HCT116 (cell line): ENCODE data around the gene PCNX1. TPM values are rescaled to one million over a fixed set of nuclear protein-coding genes. Genes with fewer than 3 reads are reported as not detected.

Experiments used
- ATAC-seq: fragments of 200-7000 bp; cut with Tn5 transposase; 2 replicates; pipeline ENCODE4 v1.9.1; 2020; ENCODE audit warnings: mild to moderate bottlenecking, moderate library complexity
- BruUV-seq: library from RNA; stranded (reverse); fragments of 400-500 nt; replicated peaks from 2 replicates; lab custom pipeline; 2021; lab: Mats Ljungman, UMichigan
- CTCF ChIA-PET: fragments of 300-600 bp; sonication (Branson Sonifier 250); formaldehyde crosslinking; loops from one replicate; lab custom pipeline; 2021; ENCODE audit warnings: antibody characterized with exemption; lab: Charles Lee
- POLR2A ChIA-PET: fragments of 300-600, 350-600 bp; sonication (Branson Sonifier 250); formaldehyde crosslinking; loops from one replicate; lab custom pipeline; 2021; ENCODE audit warnings: antibody characterized with exemption; lab: Charles Lee
- RAD21 ChIA-PET, 2 experiments: fragments of 300-600 bp; sonication (Branson Sonifier 250); formaldehyde crosslinking; loops; one replicate each; lab custom pipeline; 2023; ENCODE audit warnings: low total read pairs in 2 of 2; ENCODE audit not compliant: uncharacterized antibody in 2 of 2, unreplicated experiment in 2 of 2, low non-redundant PET in 1 of 2; lab: Charles Lee
- DNase-seq: peaks from one replicate; pipeline ENCODE4 v3.0.0-alpha.2; 2010; ENCODE audit warnings: low read depth, low spot score
- H2AFZ ChIP-seq: fragments of 200-600 bp; shearing (Covaris generic), sonication (generic); 2 replicates; pipeline ENCODE4 v1.6.1; 2017; ENCODE audit warnings: low read depth, mixed run types, mixed read lengths, antibody characterized with exemption, low read length; ENCODE audit not compliant: poor library complexity, severe bottlenecking
- H3K27ac ChIP-seq: 2 replicates; pipeline ENCODE4 v1.5.1; 2012; ENCODE audit warnings: low read depth, low read length
- H3K27me3 ChIP-seq: fragments of 200-600 bp; sonication (generic); 2 replicates; pipeline ENCODE4 v1.6.1; 2016; ENCODE audit warnings: mixed run types, low read length, mixed read lengths; ENCODE audit not compliant: insufficient read depth
- H3K36me3 ChIP-seq, 2 experiments: fragments of 200-500 bp in 1 of 2; fragments of 200-600 bp in 1 of 2; sonication (Bioruptor generic) in 1 of 2; sonication (generic) in 1 of 2; 2 replicates each; pipeline versions ENCODE4 v1.5.1 to v1.6.1; 2014 to 2016; ENCODE audit warnings: low read length in 2 of 2, inconsistent platforms in 1 of 2, mixed read lengths in 1 of 2, mixed run types in 1 of 2; ENCODE audit not compliant: insufficient read depth in 2 of 2, control insufficient read depth in 1 of 2
- H3K4me1 ChIP-seq, 2 experiments: fragments of 200-600 bp in 1 of 2; sonication (generic) in 1 of 2; 2 replicates each; pipeline versions ENCODE4 v1.5.1 to v1.6.1; 2012 to 2017; ENCODE audit warnings: low read length in 2 of 2, inconsistent platforms in 1 of 2, mild to moderate bottlenecking in 1 of 2, mixed read lengths in 1 of 2, mixed run types in 1 of 2, moderate library complexity in 1 of 2; ENCODE audit not compliant: insufficient read depth in 2 of 2, control insufficient read depth in 1 of 2
- H3K4me2 ChIP-seq: fragments of 200-600 bp; sonication (generic); 2 replicates; pipeline ENCODE4 v1.6.1; 2017; ENCODE audit warnings: mixed run types, low read length, mixed read lengths
- H3K4me3 ChIP-seq, 2 experiments: fragments of 200-600 bp in 1 of 2; sonication (generic) in 1 of 2; replicated peaks in 1 of 2; 2 replicates each; pipeline ENCODE4 v1.5.1; 2011 to 2016; ENCODE audit warnings: low read length in 2 of 2, control low read depth in 1 of 2, low read depth in 1 of 2, mild to moderate bottlenecking in 1 of 2, mixed read lengths in 1 of 2, mixed run types in 1 of 2
- H3K79me2 ChIP-seq: fragments of 200-600 bp; sonication (generic); 2 replicates; pipeline ENCODE4 v1.6.1; 2017; ENCODE audit warnings: mild to moderate bottlenecking, mixed run types, low read length, moderate library complexity, mixed read lengths; ENCODE audit not compliant: insufficient read depth
- H3K9ac ChIP-seq: fragments of 200-600 bp; sonication (generic); 2 replicates; pipeline ENCODE4 v1.6.1; 2016; ENCODE audit warnings: low read length, mixed read lengths
- H3K9me2 ChIP-seq: fragments of 200-600 bp; sonication (generic), shearing (Covaris generic); 2 replicates; pipeline ENCODE4 v1.6.1; 2017; ENCODE audit warnings: mixed run types, mild to moderate bottlenecking, moderate library complexity; ENCODE audit not compliant: insufficient read depth
- H3K9me3 ChIP-seq, 2 experiments: fragments of 200-500 bp in 1 of 2; fragments of 200-600 bp in 1 of 2; sonication (Bioruptor generic) in 1 of 2; sonication (generic) in 1 of 2; 2 replicates each; pipeline ENCODE4 v1.6.1; 2014 to 2017; ENCODE audit warnings: low read length in 2 of 2, mixed read lengths in 2 of 2, inconsistent platforms in 1 of 2, low read depth in 1 of 2, mild to moderate bottlenecking in 1 of 2, mixed run types in 1 of 2, moderate library complexity in 1 of 2; ENCODE audit not compliant: control insufficient read depth in 1 of 2, insufficient read depth in 1 of 2
- H4K20me1 ChIP-seq: fragments of 200-600 bp; sonication (generic), shearing (Covaris generic); 2 replicates; pipeline ENCODE4 v1.6.1; 2017; ENCODE audit warnings: mixed run types, mild to moderate bottlenecking, moderate library complexity; ENCODE audit not compliant: insufficient read depth
- CTCF ChIP-seq, 3 experiments: fragments of 200-600 bp in 1 of 3; sonication (generic) in 1 of 3; IDR thresholded peaks in 2 of 3; conservative IDR thresholded peaks in 1 of 3; 2 replicates each; pipeline ENCODE4 v1.5.1; 2012 to 2017; ENCODE audit warnings: low read depth in 2 of 3, low read length in 2 of 3, antibody characterized with exemption in 1 of 3, borderline replicate concordance in 1 of 3, control low read depth in 1 of 3, mild to moderate bottlenecking in 1 of 3, mixed read lengths in 1 of 3, mixed run types in 1 of 3, moderate library complexity in 1 of 3; ENCODE audit not compliant: insufficient read depth in 1 of 3
- ELF1 ChIP-seq: IDR thresholded peaks from 2 replicates; pipeline ENCODE4 v1.6.1; 2012; ENCODE audit warnings: low read depth, borderline replicate concordance
- EZH2phosphoT487 ChIP-seq: fragments of 200-600 bp; IDR thresholded peaks from 2 replicates; pipeline ENCODE4 v1.6.1; 2018; ENCODE audit warnings: antibody characterized with exemption, borderline replicate concordance
- FOSL1 ChIP-seq: IDR thresholded peaks from 2 replicates; pipeline ENCODE4 v1.6.1; 2012; ENCODE audit warnings: low read depth
- JUND ChIP-seq: IDR thresholded peaks from 2 replicates; pipeline ENCODE4 v1.6.1; 2012
- POLR2A ChIP-seq: IDR thresholded peaks from 2 replicates; pipeline ENCODE4 v1.7.0; 2011; ENCODE audit warnings: borderline replicate concordance; ENCODE audit not compliant: insufficient read depth, insufficient read length; ENCODE audit errors: extremely low read depth
- POLR2AphosphoS5 ChIP-seq: IDR thresholded peaks from 2 replicates; pipeline ENCODE4 v1.6.1; 2011; ENCODE audit warnings: mild to moderate bottlenecking, low read depth, low read length, moderate library complexity
- RAD21 ChIP-seq: IDR thresholded peaks from 2 replicates; pipeline ENCODE4 v1.6.1; 2012; ENCODE audit warnings: low read depth, mild to moderate bottlenecking
- REST ChIP-seq: IDR thresholded peaks from 2 replicates; pipeline ENCODE4 v1.6.1; 2012; ENCODE audit warnings: low read depth
- YY1 ChIP-seq: IDR thresholded peaks from 2 replicates; pipeline ENCODE4 v1.6.1; 2011; ENCODE audit warnings: low read length, low read depth, moderate library complexity, mild to moderate bottlenecking; ENCODE audit not compliant: insufficient replicate concordance; ENCODE audit errors: extremely low read depth
- ZNF274 ChIP-seq: fragments of 200-500 bp; sonication (Bioruptor generic); IDR thresholded peaks from 2 replicates; pipeline ENCODE4 v1.6.1; 2014; ENCODE audit warnings: mild to moderate bottlenecking, low read depth, low read length, inconsistent platforms
- intact Hi-C: fragments of 100-400 bp; cut with micrococcal nuclease; formaldehyde crosslinking; loops from 2 replicates; pipeline ENCODE4 v1.10.0; 2022
- total RNA-seq: library from RNA; stranded (reverse); gene quantifications from one replicate; pipeline ENCODE4 v1.2.1, GENCODE V29; 2021; ENCODE audit not compliant: unreplicated experiment
- TF ChIP-seq, protein P1 (sequence below): IDR thresholded peaks from 2 replicates; pipeline ENCODE4 v1.6.1; 2011; ENCODE audit warnings: mild to moderate bottlenecking, low read length, moderate library complexity; ENCODE audit not compliant: insufficient replicate concordance; ENCODE audit errors: extremely low read depth

Gene PCNX1
- total RNA-seq, 1 experiment from 2014 or later: 52.2 TPM

DNA sequence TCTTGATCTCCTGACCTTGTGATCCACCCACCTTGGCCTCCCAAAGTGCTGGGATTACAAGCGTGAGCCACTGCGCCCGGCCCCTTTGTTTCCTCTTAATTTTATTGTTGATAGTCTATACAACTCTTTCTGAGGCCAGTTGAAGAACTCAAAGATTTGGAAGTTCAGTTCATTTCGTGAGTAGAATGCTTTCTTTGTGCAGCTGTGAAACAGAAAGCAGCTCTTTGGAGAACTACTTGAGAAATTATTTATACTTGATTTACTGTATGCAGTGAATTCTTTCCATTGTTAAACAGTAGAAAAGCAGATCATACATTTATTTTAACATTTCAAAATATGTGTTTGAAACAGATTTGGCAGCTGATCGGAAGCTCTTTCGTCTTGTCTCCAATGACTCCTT, 69.3 kb downstream of the PCNX1 start:
- CTCF ChIA-PET: no interaction called here
- no TSS peak for BruUV-seq

More for the DNA sequence above, 69.3 kb downstream of the PCNX1 start:
- no peak for DNase-seq
- no peaks in the 10 kb centered on the region for H3K9me3 ChIP-seq
- intact Hi-C loops: no loop called here
- no peak for TF ChIP-seq REST
- no peak for TF ChIP-seq YY1
- TF ChIP-seq RAD21: no peak
- TF ChIP-seq, protein P1, sequence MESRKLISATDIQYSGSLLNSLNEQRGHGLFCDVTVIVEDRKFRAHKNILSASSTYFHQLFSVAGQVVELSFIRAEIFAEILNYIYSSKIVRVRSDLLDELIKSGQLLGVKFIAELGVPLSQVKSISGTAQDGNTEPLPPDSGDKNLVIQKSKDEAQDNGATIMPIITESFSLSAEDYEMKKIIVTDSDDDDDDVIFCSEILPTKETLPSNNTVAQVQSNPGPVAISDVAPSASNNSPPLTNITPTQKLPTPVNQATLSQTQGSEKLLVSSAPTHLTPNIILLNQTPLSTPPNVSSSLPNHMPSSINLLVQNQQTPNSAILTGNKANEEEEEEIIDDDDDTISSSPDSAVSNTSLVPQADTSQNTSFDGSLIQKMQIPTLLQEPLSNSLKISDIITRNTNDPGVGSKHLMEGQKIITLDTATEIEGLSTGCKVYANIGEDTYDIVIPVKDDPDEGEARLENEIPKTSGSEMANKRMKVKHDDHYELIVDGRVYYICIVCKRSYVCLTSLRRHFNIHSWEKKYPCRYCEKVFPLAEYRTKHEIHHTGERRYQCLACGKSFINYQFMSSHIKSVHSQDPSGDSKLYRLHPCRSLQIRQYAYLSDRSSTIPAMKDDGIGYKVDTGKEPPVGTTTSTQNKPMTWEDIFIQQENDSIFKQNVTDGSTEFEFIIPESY: no peak
- TF ChIP-seq POLR2A: no peak
- TF ChIP-seq POLR2AphosphoS5: no peak
- TF ChIP-seq CTCF (IDR thresholded peaks at IDR 0.05 in 2 of 3, conservative IDR thresholded peaks at IDR 0.05 in 1 of 3; ENCODE audit: borderline replicate concordance in 1 of 3, insufficient read depth in 1 of 3, low read depth in 2 of 3, low read length in 2 of 3): no peak
- TF ChIP-seq EZH2phosphoT487: no peak
- no peak for TF ChIP-seq JUND
- TF ChIP-seq FOSL1: no peak
- TF ChIP-seq ELF1: no peak
- no peak for TF ChIP-seq ZNF274
- TF ChIP-seq, all 23 proteins: peak for 0
- Histone ChIP-seq H3K27ac (no peak overlapping the region), H3K4me1 (no peaks in the 10 kb centered on the region), H3K9me2 (no peaks in the 10 kb centered on the region), H3K4me3 (no peak overlapping the region), H4K20me1 (no peaks in the 10 kb centered on the region), H3K4me2 (no peak overlapping the region), H3K36me3 (peaks cover 4 to 12% of the 10 kb centered on the region in 2 experiments; a peak in 2 of 4 replicates), H3K9ac (no peak overlapping the region), H3K79me2 (peaks cover 29% of the 10 kb centered on the region), H3K27me3 (no peaks in the 10 kb centered on the region), H2AFZ (no peak overlapping the region)
- ChIA-PET POLR2A (no interaction called here), RAD21 (no interaction called here)
- ATAC-seq: no peak
